ENCODE results near the gene LRRC49.
A peak's percentile ranks its signal among the peaks of the same experiment; 100 is the strongest.

LRRC49 gene

GRCh38 chr15:71080166-71080565, 187.5 kb downstream of the LRRC49 start:
- no peak overlapping the region for H3K4me3 ChIP-seq (replicated peaks; ENCODE audit: low read depth, low read length)
- no peak for TF ChIP-seq CTCF (IDR thresholded peaks at IDR 0.05; ENCODE audit: low read length, missing control alignments)
- no peak for DNase-seq (ENCODE audit: low read depth)

DNA sequence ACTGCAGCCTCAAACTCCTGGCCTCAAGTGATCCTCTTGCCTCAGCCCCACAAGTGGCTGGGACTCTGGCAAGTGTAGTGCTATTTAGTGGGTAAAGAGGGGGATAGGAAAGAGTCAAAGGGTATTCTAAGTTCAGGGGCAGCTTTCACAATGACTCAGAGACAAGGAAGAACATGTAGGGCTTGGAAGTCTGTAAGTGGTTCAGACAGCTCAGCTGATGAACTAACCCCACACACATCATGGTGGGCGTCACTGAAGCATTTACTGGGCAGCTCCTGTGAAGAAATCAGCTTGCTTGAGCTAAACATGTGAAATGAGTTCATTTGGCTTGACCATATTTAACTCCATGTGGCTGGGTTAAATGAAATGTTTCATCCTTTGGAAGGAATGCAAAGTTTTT, 188.1 kb downstream of the LRRC49 start:
- no peak overlapping the region for H3K4me3 ChIP-seq (replicated peaks; ENCODE audit: low read depth, low read length)
- peak; percentile 81 for DNase-seq (ENCODE audit: low read depth)
- TF ChIP-seq CTCF (IDR thresholded peaks at IDR 0.05; ENCODE audit: low read length, missing control alignments): no peak

DNA sequence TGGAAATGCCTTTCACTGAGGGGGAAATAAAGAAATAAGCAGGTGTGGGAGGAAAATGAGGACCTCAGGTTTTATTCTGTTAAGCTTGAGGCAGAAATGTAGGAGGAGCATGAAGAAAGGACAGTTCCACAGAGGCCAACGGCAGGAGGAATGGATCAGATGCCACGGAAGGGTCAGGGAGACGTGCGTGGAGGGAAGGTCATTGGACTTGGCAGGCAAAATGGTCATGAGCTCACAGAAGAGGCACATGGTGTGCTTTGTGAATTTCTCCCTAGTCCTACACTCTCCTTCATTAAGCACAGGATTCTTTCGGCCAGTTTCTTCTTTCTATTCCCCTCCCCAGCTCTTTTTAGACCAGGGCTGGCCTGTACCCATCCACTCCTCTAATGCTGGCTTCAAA, 190.2 kb downstream of the LRRC49 start:
- DNase-seq (ENCODE audit: low read depth): no peak
- H3K4me3 ChIP-seq (replicated peaks; ENCODE audit: low read depth, low read length): no peak overlapping the region
- no peak for TF ChIP-seq CTCF (IDR thresholded peaks at IDR 0.05; ENCODE audit: low read length, missing control alignments)

DNA sequence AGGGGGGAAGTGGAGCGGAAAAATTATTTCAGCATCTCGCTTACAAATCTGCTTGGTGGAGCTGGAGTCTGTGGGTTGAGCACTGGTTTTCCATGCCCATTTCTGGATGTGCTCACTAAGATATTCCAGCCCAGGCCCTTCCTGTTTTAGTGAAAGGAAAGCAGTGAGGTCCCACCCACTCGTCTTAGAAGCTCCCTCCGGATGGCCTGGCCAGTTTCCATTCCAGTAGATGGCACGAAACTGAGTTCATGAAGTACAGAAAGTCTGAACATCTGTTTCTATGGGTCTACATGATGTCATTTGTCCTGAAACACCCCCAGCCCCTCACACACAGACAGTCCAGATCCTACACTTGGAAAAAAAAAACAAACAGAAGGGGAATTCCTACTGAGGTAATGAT, 190.7 kb downstream of the LRRC49 start:
- no peak for TF ChIP-seq CTCF (IDR thresholded peaks at IDR 0.05; ENCODE audit: low read length, missing control alignments)
- no peak overlapping the region for H3K4me3 ChIP-seq (replicated peaks; ENCODE audit: low read depth, low read length)
- DNase-seq (ENCODE audit: low read depth): peak; percentile 81

DNA sequence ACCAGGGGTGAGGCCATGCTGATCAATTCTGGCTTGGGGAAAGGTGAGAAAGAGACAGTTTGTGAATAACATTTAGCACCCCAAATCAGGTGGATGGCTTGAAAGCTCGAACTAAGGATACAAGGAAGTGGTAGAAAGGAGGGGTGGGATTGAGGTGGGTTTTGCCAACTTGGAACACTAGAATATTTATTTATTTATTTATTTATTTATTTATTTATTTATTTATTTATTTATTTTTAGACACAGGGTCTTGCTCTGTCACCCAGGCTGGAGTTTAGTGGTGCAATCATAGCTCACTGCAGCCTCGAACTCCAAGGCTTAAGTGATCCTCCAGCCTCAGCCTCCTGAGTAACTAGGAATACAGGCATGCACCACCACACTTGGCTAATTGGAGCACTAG, 191.6 kb downstream of the LRRC49 start:
- DNase-seq (ENCODE audit: low read depth): no peak
- no peak overlapping the region for H3K4me3 ChIP-seq (replicated peaks; ENCODE audit: low read depth, low read length)
- TF ChIP-seq CTCF (IDR thresholded peaks at IDR 0.05; ENCODE audit: low read length, missing control alignments): no peak

- no peak overlapping the region for H3K4me3 ChIP-seq (replicated peaks; ENCODE audit: low read depth, low read length)
- no peak for TF ChIP-seq CTCF (IDR thresholded peaks at IDR 0.05; ENCODE audit: low read length, missing control alignments)
- no peak for DNase-seq (ENCODE audit: low read depth)
Observed at GRCh38 chr15:71085809-71086208, 193.2 kb downstream of the LRRC49 start.

- H3K4me3 ChIP-seq (replicated peaks; ENCODE audit: low read depth, low read length): no peak overlapping the region
- no peak for TF ChIP-seq CTCF (IDR thresholded peaks at IDR 0.05; ENCODE audit: low read length, missing control alignments)
- DNase-seq (ENCODE audit: low read depth): no peak
Observed at GRCh38 chr15:71088155-71088554, 195.5 kb downstream of the LRRC49 start.

All from fibroblast of pulmonary artery (primary cell).